Heart left ventricle (tissue), 13 donors: Measurements from ENCODE around the gene GLYR1.

Experiments
- CTCF ChIP-seq, 12 donors: fragments of 200-600 bp; sonication (generic) in 4 of 12; IDR thresholded peaks; one replicate each; pipeline versions ENCODE4 v1.5.0 to v1.8.0; 2018 to 2022; ENCODE audit warnings: antibody characterized with exemption in 12 of 12, mild to moderate bottlenecking in 5 of 12
- POLR2A ChIP-seq, 2 donors: fragments of 450-650 bp; IDR thresholded peaks; one replicate each; pipeline ENCODE4 v1.6.1; 2017; ENCODE audit warnings: antibody characterized with exemption in 2 of 2, mild to moderate bottlenecking in 2 of 2, moderate library complexity in 2 of 2
- donor health status: ischemic (EF 13 %, LVEDD 7.1; RV severe dilation, severe dysfunction).
- donor health status: DM: no; HTN: yes; CAD: no.
- donor health status: DM: no; HTN: no; CAD: no.
- donor health status: ischemic (EF 25% LVEDD 6.9; RV normal size, moderate dysfunction).
- donor health status: ischemic (EF 25% LVEDD 5.7; RV mildly dilated, moderate dysfunction).
- donor health status: ischemic (EF 35%, LVEDD 5.7; RV mildly dilated, moderate dysfunction).
- donor health status: nonischemic (EF 11% LVEDD 7.7; RV severe dilation, severe dysfunction).
- donor health status: DM: yes; HTN: yes; CAD: no.
- donor health status: PGD.
- donor health status: ischemic (EF 29% LVEDD 5.4; RV normal size, mild dysfunction).
- donor health status: nonischemic (EF 23%, LVEDD 6.1; RV moderate dilation, normal function).

GRCh38 chr16:4753227-4753626, 93.9 kb downstream of the GLYR1 start:
- no peak for TF ChIP-seq CTCF (IDR thresholded peaks at IDR 0.05)
- no peak for TF ChIP-seq POLR2A (IDR thresholded peaks at IDR 0.05)
